Cardiac septum (tissue), 1 donor: ENCODE results near the gene CALML3. TPM values are rescaled to one million over a fixed set of nuclear protein-coding genes. Genes with fewer than 3 reads are reported as not detected.

Experiments
- DNase-seq: peaks from one replicate; pipeline ENCODE4 v3.0.0-alpha.2; 2020; ENCODE audit warnings: low spot score
- intact Hi-C: fragments of 100-400 bp; cut with DNase I; formaldehyde crosslinking; loops from one replicate; pipeline ENCODE4 v1.14.0; 2022
- total RNA-seq: library from RNA; stranded (reverse); fragmentation: NEBNext Ultra II Directional; extraction: Animal tissue kit (Norgen Biotek cat#: 25700); gene quantifications from one replicate; pipeline ENCODE4 v1.2.1, GENCODE V29; 2021
- donor health status: DM: no; HTN: no; CAD: no.

Gene CALML3
- total RNA-seq, 1 donor from 2014 or later = not detected

DNA sequence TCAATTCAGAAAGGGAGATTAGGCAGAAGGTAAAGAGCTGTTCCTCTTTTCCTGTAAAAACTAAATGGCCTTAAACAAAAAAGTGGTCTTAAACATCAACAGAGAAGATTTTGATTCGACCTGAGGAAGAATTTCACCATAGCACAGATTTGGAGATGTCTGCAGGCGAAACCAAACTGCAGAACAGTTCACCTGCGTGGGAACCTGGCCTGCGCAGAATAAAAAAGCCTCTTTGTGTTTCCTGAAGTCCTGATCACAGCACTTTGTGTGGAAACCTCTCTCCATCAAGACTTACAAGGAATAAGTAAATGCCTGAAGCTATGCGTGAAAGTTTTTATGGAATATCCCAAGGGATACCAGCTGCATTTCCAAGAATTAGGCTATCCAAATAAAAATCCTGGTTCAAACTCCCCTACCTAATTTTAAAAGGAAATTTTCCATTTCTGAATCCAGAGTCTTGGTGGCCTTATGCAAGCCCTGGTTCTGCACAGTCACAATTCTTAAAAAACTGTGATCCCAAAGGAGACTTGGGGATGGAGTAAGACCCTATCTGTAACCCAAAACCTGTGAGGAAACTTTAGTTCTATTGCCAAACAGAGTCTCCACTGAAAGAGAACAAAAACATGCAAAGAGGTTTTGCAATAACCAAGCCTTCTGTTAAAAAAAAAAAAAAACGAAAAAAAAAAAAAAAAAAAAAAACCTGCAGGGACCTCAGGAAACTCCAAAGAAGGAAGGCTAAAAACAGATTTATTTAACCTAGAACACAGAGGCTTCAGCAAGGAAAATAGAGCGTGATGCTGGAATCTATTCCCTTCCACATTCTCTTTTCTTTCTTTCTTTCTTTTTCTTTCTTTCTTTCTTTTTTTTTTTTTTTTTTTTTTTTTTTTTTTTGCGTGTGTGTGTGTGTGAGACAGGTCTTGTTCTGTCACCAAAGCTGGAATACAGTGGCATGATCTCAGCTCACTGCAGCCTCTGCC lies 10.4 kb downstream of the CALML3 start:
- intact Hi-C loops = loop anchor here (5.0 kb wide), 1 partner anchor 82 kb away; no protein-coding TSS in a partner anchor
- no peak for DNase-seq

DNA sequence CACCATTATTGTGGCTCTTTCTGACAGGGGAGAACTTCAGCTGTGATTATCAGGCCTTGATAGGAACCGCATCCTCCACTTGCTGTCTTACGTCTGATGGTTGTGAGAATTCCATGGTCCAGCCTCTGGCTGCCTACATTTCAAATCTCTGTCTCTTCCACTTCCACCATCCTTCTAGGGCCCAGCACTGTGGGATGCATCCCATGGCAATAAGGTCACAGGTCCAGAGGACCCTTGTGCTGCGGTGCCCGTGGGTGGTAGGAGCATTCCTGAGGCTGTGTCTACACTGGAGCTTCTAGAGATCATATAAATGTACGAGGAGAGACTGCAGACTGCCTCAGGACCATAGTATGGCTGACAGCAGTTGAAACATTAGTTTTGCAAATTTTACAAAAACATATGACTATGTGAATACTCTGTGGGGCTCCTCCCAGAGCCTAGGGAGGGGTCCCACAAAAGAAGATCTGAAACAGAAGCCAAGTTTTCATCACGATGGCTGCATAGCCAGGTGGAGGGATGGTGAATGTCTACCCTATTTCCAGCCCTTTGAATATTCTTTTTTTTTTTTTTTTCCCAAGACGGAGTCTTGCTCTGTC lies 11.8 kb downstream of the CALML3 start:
- DNase-seq = no peak
- intact Hi-C loops = no loop called here

DNA sequence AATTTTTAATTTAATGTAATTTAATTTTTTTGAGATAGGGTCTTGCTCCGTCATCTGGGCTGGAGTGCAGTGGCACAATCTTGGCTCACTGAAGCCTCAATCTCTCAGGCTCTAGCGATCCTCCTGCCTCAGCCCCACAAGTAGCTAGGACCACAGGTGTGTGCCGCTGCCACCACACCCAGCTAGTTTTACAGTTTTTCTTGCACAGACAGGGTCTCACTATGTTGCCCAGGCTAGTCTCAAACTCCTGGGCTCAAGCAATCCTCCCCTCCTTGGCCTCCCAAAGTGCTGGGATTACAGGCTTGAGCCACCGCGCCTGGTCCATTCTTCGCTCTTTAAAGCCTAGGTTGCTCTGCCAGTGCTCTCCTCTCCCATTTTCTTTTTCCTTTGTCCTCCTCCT lies 12.9 kb downstream of the CALML3 start:
- intact Hi-C loops = no loop called here
- no peak for DNase-seq

DNA sequence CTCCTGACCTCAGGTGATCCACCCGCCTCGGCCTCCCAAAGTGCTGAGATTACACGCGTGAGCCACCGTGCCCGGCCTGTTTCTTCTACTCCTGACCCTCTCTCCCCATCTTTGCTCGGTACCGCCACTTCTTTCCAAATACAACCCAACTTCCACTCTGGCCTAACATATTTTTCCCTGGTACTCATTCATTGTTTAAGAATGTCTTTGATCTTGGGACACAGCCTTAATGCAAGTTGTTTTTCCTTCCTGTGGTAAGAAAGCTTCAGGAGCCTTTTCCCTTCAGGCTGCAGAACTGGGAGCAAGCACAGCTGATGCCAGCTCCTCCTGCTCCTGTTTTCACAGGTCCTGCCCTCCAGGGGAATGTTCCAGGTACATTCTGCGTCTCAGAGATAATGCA lies 13.7 kb downstream of the CALML3 start:
- DNase-seq = no peak
- intact Hi-C loops = no loop called here

DNA sequence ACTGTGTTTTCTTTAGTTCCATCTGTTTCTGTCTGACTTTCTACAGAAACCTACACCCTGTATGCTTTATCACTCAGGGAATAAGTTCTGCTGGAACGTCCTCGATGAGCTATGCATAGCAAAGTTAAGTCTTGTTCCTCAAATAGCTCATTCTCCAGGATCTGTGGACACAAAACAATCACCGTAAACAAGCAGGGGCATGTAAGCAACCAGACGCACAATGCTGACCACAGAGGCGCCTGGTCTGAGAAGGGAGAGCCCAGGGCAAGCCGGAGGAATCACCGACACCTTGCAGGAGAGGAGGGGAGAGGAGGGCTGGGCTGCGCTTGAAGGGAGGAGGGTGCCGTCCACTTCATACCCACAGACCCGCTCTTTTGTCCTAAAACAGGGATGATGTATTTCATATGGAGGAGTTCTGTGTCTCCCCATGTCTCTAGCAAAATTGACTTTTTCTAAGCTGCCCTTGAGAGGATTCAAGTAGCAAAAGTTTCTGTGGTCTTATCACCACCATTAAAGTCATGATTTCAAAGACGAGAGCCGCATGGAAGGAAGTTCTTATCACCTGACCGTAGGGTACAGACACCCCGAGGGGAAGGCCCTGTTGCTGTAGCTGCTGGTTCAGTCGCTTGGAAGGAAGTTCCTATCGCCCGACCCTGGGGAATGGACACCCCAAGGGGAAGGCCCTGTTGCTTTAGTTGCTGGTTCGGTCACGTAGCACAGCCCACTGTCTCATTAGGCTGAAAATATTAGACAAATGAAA lies 14.3 kb downstream of the CALML3 start:
- peak; percentile 67 for DNase-seq
- intact Hi-C loops = no loop called here

DNA sequence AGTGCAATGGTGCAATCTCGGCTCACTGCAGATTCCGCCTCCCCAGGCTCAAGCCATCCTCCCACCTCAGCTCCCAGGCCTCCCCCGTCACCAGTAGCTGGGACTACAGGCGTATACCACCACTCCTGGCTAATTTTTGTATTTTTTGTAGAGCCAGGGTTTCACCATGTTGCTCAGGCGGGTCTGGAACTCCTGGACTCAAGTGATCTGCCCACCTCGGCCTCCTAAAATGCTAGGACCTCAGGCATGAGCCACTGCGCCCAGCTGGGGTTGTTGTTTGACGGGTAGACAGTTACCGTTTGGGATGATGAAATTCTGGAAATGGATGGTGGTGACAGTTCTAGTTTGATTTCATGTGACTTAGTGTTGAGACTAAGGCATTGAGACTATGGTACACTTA lies 15.3 kb downstream of the CALML3 start:
- peak; percentile 51 for DNase-seq
- intact Hi-C loops = loop anchor here (10.0 kb wide), 1 partner anchor 95 kb away; no protein-coding TSS in a partner anchor

DNA sequence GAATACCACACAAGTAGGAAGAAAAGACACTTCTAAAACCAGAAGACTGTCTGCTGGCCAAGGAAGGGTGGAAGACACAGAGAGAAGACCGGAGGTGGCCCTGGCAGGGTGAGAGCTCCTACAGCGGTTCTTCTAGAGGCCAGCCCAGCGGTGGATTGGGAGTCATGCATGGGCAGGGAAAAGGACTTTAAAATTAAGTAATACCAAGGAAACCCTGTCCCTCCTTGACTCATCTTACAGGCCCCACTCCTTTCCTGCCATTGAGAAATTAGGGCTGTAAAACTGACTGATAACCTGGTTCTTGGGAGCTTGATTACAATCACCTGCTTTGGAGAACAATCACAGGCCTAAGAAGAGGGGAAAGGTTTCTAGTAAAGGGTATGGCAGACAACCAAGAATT lies 16.1 kb downstream of the CALML3 start:
- intact Hi-C loops = loop anchor here (10.0 kb wide), 1 partner anchor 96 kb away; no protein-coding TSS in a partner anchor
- no peak for DNase-seq

DNA sequence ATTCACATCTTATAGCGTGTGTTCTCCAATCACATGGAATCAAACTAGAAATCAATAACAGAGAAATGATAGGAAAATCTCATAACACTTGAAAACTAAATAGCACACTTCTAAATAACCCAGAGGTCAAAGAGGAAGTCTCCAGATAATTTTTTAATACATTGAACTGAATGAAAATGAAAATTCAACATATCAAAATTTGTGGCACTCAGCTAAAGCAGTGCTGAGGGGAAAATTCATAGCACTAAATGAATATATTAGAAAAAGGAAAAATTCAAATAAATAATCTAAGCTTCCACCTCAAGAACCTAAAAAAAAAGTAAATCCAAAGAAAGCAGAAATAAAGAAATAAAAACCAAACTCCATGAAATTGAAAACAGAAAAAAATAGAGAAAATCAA lies 17.3 kb downstream of the CALML3 start:
- intact Hi-C loops = loop anchor here (10.0 kb wide), 1 partner anchor 97 kb away; no protein-coding TSS in a partner anchor
- DNase-seq = no peak

DNA sequence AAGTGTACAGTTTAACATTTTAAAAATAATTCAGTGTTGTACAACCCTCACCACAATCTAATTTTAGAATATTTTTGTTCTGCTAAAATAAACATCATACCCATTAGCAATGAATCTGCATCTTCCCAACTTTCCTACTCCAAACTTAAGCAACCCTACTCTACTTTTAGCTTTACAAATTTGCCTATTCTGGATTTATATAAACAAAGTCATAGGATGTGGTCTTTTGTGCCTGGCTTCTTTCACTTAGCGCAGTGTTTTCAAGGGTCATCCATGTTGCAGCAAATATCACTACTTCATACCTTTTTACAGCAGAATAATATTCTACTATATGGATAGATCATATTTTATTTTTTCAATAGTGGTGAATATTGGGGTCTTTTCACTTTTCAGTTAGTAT lies 18.9 kb downstream of the CALML3 start:
- no peak for DNase-seq
- intact Hi-C loops = loop anchor here (10.0 kb wide), 1 partner anchor 99 kb away; no protein-coding TSS in a partner anchor

DNA sequence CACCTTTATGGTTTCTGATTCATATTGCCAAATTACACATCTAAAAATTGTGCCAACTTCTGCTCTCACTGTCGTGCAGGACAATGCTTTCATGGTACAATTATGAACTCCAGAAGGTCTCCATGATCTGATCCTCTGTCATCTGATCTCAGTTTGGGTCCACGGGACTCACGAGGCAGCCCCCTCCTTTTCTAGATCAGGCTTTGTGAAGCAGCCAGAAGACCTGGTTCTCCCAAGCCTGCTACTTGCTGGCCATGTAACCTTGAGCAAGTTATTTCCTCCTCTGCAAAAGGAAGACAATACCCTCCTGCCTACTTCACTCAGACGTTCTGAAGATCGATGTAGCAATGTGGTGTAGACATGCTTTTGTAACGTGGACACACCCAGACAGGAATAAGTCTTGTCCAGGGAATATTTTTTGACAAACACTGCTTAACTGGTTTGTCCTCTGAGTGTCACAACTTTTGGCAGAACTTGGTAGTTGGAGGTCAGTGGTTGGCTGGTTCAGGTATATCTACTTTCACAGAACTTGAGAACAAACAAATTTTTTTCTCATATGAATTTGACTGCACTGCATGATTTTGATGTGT lies 19.6 kb downstream of the CALML3 start:
- intact Hi-C loops = loop anchor here (10.0 kb wide), 1 partner anchor 100 kb away; no protein-coding TSS in a partner anchor

DNA sequence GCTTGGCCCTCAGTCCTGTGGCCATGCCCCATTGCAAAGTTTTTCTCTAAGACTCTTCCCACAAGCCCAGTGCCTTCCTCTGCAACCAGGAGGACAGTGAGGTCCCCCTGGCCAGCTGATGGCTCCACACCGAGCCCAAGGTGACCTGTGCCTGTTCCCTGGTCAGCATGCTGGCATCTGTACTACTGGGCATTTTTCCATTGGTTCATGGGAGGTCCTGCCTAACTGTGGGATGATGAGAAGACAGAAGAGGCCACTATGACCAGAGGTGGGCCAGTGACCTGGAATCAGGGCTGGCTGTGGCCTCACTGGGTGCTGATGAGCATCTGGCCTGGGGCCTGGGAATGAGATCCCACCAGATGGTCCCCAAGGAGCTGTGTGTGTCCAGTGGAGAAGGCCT lies 20.2 kb downstream of the CALML3 start:
- DNase-seq = peak; percentile 65
- intact Hi-C loops = loop anchor here (5.0 to 10.0 kb wide), 2 partner anchors 42 to 100 kb away; no protein-coding TSS in a partner anchor

More for the DNA sequence above, 19.6 kb downstream of the CALML3 start:
- peak; percentile 68 for DNase-seq

DNA sequence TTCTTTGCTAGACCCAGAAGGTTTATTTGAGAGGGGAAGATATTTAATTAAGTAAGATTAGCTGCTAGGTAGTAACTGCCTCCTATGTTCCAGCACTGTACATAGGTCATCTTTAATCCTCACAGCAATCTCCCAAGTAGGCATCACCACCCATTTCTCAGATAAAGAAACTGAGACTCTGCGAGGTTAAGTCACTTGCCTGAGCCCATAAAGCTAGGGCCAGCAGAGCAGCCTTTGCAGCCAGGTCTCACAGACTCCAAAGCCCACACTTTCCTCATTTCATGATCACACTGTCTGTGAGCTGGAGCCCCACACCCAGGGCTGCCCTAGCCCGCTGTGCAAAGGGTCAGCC lies 20.6 kb downstream of the CALML3 start:
- no peak for DNase-seq
- intact Hi-C loops = loop anchor here (5.0 to 10.0 kb wide), 2 partner anchors 42 to 101 kb away; no protein-coding TSS in a partner anchor

DNA sequence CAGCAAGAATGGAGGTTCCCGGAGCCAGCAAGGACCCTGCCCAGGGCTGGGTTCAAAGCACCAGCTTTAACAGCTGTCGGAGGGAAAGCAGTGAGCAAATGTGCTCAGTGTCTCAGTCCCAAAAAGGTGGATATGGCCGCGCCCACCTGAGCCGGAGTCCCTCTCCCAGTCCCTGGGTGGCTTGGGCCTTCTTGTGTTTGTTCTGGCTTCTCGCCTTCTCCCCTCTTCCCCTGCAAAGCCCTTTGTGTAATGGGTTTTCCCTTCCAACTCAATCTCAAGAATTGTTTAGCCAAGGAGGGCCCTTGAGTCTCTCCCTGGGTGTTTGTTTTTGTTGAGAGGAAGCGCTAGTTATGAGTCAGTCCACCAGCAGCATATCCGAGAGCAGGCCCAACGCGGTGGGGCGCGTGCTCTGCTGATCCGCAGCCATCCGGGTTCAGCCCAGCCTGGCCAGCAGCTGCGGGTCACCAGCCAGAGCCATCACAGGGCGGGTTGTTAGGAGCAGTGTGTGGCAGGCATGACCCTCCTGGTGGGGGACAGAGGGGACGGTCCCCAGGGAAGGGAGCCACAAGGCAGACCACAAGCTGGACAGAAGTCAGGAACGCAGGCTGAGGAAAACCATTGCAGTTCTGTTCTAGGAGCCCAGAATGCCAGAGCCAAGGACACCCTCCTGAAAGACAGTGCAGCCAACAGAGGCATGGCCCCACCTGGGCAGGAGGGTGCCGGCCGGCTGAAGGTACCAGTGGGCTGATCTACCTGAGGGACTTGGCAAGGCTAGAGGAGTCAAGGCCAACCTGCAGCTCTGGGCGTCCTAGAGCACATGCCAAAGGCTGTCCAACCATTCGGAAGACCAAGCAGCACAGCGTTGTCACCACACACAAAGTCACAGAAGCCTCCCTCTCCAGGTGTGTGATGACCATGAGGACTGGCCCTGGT lies 21.3 kb downstream of the CALML3 start:
- intact Hi-C loops = loop anchor here (5.0 to 10.0 kb wide), 2 partner anchors 41 to 101 kb away; no protein-coding TSS in a partner anchor
- DNase-seq = peak; percentile 75

DNA sequence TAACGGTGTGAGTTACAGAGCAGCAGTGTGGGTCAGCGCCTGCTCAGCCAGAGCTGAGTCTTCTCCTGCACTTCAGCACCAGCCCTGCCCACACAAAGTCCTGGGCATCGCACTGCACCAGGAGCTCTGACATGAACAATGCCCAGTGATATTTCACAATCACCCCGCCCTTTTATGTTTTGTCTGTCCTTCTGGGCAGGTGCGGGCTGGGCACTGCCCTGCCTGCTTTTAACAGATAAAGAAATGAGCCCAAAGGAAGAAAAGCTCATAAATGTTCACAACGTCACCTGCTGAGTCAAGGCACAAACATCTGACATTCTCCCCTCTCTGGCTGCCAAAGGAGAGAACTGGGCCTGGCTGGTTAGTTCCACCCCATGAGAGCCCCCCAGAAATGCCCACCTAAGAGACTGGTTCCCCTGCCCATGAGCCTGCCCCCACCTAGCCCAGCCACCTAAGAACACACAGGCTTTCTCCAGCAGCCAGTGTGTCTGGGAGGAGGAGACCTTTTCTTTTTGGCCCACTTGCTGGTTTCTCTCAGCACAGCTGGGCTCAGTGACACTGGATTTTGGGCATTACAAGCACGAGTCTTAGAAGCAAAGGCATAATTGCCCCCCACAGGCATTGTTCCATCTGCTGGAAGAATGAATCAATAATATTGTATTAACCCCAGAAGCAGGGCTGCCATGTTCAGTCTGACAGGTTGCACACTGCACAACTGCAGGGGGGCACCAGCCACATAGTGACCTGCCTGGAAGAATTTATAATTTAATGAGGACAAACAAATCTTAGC lies 22.3 kb downstream of the CALML3 start:
- peak; percentile 67 for DNase-seq
- intact Hi-C loops = loop anchor here (5.0 to 10.0 kb wide), 2 partner anchors 40 to 102 kb away; no protein-coding TSS in a partner anchor

DNA sequence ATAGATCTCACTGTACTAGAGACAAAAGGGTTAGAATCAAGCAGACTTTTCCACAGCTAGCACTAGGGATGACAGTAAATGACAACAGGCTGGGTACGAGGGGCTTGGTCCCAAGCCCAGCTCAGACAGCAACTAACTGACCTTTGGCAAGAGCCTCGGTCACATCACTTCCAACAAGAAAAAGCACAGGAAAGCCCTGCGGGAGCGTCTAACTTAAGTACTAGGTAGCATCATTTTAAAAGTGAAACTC lies 22.8 kb downstream of the CALML3 start:
- intact Hi-C loops = loop anchor here (5.0 to 10.0 kb wide), 2 partner anchors 40 to 103 kb away; no protein-coding TSS in a partner anchor
- no peak for DNase-seq

DNA sequence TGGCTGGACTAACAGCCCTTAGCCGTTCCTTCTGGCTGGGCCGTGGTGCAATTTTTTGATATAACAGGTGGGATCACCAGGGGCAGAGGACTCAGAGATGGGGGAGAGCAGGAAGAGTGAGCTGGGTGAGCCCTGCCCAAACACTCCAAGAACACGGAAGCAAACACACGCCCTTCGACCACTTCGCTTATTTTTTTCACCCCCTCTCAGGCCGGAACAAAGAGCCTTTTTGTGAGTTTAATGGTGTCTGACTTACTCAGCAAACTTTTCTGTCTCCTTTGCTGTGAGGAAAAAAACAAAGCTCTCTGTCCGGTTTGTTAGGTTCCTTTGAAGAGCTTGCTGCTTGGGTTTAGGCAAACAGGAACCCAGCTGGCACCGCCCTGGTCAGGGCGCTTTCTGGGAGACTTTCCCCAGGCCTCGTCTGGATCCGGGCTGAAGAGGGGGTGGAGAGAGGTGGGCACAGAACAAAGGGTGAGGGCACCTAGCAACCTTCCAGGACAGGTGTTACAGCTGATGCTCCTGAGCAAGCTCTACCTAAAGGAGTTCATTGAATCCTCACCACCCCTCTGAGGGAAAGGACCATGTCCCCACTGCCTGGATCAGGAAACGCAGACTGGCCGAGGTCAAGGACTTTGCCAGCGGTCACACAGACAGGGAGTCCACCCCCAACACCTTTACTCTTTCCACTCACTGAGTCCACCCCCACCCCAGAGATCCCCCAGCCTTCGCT lies 23.3 kb downstream of the CALML3 start:
- DNase-seq = peak; percentile 75
- intact Hi-C loops = loop anchor here (5.0 to 10.0 kb wide), 2 partner anchors 39 to 103 kb away; no protein-coding TSS in a partner anchor
